ENCODE data around the gene C9orf72.

- no peak for TF ChIP-seq CTCF (conservative IDR thresholded peaks at IDR 0.05)
- TF ChIP-seq ZFX (IDR thresholded peaks at IDR 0.05), result no peak
These were observed 18.6 kb downstream of the C9orf72 start for GRCh38 chr9:27554712-27555111.
